ENCODE data around the gene ETFB. TPM values are rescaled to one million over a fixed set of nuclear protein-coding genes. Genes with fewer than 3 reads are reported as not detected.

ETFB gene
- total RNA-seq, 4 donors from 2014 or later = 56.7 to 69.7 (median 63.6) TPM

DNA sequence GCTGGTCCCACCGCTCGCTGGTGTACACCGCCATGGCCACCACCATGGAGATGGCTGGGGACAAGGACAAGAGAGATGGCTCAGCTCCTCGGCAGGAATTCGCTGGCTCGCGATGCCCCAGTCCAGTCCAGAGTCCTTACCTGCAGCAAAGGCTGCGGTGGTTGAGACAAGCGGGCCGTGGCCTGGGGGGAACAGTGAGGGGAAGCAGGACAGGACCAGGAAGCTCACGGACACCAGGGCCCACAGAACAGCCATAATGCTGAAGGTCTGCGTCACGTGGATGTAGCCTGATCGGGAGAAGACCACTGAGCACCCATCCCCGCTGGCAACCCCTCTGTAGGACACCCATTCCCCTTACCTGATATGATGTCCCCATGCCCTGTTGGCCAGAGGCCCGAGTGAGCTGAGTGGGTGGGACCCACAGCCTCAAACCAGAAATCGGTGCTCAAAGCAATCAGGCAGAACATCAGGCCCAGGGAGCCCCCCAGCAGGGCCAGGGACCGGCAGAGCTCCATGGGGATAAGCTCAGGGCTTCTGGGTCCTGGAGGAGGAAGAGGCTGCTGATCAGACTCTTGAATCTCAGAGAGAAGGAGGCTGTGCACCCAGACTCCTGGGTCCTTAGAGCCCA is 5.9 kb upstream of the ETFB start:
- H3K4me3 ChIP-seq = no peak overlapping the region
- H3K9me3 ChIP-seq = no peaks in the 10 kb centered on the region
- no peak for TF ChIP-seq EP300 (IDR thresholded peaks at IDR 0.05)
- TF ChIP-seq POLR2AphosphoS5 (IDR thresholded peaks at IDR 0.05) = no peak
- TF ChIP-seq, protein P1, sequence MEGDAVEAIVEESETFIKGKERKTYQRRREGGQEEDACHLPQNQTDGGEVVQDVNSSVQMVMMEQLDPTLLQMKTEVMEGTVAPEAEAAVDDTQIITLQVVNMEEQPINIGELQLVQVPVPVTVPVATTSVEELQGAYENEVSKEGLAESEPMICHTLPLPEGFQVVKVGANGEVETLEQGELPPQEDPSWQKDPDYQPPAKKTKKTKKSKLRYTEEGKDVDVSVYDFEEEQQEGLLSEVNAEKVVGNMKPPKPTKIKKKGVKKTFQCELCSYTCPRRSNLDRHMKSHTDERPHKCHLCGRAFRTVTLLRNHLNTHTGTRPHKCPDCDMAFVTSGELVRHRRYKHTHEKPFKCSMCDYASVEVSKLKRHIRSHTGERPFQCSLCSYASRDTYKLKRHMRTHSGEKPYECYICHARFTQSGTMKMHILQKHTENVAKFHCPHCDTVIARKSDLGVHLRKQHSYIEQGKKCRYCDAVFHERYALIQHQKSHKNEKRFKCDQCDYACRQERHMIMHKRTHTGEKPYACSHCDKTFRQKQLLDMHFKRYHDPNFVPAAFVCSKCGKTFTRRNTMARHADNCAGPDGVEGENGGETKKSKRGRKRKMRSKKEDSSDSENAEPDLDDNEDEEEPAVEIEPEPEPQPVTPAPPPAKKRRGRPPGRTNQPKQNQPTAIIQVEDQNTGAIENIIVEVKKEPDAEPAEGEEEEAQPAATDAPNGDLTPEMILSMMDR (IDR thresholded peaks at IDR 0.05) = no peak
- no peak for TF ChIP-seq POLR2A (IDR thresholded peaks at IDR 0.05)
- H3K27me3 ChIP-seq = no peaks in the 10 kb centered on the region
- 86% methylated on average over 14 of the region's 18 CpGs for WGBS
- H3K36me3 ChIP-seq = no peaks in the 10 kb centered on the region
- H3K27ac ChIP-seq = no peak overlapping the region
- no peak for DNase-seq (ENCODE audit: low spot score in 2 of 2)
- H3K4me1 ChIP-seq = peaks cover 9% of the 10 kb centered on the region

DNA sequence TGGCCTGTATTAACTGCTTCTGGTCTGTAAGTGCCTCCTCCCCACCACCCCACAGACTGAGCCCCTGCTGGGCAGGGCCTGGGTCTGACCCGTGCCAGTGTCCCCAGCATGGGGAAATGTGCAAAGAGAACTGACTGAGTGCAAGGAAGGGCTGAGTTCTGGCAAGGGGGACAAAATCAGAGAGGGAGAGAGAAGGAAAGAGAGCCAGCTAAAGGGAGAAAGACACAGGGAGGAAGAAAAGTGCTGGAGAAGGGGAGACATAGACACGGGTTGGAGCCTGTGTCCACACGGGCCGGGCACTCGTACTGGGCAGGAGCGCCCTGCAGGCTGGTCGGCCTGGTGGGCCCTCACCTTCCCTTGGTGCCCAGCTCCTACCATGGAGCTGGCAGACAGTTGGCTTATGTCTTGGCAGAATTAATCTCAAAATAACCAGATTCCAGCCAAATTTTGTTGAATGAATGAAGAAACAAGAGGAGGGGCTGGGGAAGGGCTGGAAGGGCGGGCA is 5.0 kb upstream of the ETFB start:
- TF ChIP-seq POLR2AphosphoS5 (IDR thresholded peaks at IDR 0.05) = no peak
- TF ChIP-seq, protein P1 (IDR thresholded peaks at IDR 0.05) = no peak
- no peak for TF ChIP-seq POLR2A (IDR thresholded peaks at IDR 0.05)
- no peak for TF ChIP-seq EP300 (IDR thresholded peaks at IDR 0.05)
- WGBS = 73% methylated on average over 8 of the region's 8 CpGs
- Histone ChIP-seq H3K27me3 (no peaks in the 10 kb centered on the region), H3K4me3 (no peak overlapping the region), H3K9me3 (no peaks in the 10 kb centered on the region), H3K27ac (no peak overlapping the region), H3K4me1 (peaks cover 14% of the 10 kb centered on the region), H3K36me3 (no peaks in the 10 kb centered on the region)
- no peak for DNase-seq (ENCODE audit: low spot score in 2 of 2)

DNA sequence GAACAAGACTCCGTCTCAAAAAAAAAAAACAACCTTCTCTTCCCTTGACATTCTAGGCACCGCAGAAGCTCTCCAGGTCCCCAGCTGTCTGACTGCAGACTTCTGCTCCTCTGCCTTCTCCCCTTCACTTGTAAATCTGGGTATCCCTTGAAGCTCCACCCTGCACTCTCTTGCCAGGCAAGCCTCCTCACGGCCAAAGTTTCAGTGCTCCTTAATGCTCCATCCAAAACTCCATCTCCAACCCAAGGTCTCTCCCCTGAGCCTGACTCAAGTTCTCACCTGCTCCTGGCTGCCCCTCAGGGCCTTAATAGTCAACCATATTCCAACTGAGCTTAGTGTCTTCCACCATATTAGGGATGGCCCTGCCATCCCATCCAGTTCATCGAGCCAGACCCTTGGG is 4.0 kb upstream of the ETFB start:
- 52% methylated on average over 4 of the region's 4 CpGs for WGBS
- no peak overlapping the region for H3K4me3 ChIP-seq
- H3K9me3 ChIP-seq = no peaks in the 10 kb centered on the region

DNA sequence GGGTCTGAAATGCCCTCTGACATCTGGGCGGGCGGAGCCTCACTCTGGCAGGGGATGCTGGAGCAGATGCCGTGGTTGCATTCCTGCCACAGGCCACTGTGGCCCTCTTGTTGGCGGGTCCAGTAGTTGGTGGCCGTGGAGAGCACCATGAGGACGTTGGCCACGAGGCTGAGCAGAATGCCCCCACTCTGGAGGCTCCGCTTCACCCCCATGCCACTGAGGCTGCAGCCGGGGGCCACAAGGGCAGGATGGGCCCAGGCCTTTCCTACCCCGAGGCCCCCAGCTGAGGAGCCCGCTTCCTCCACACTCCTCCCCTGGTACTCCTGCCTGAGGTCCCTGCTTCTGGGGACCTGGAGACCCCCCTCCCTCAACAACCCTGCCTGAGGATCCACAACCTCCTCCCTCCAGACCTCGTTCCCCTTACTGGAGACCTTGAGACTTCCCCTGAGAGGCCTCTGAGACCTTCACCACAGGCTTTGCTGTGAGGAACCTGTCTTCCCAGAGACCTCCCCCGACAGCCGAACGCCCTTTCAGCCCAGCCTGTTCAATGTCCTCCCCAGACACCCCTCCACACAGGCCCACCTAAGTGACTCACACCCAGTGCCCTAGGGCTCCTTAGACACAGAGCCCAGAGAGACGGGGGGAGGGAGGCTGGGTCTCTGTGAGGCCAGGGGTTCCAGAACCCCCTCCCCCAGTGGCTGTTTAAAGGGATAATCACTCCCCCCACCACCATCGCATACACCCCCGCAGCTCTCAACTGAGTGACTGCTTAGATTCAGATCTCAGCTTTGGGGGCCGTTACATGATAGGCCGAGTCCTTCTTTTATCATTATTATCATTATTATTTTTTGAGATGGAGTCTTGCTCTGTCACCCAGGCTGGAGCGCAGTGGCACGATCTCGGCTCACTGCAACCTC is 2.4 kb upstream of the ETFB start, which contains the start of gene CLDND2:
CLDND2 (minus strand) TSS at position 638 of the 917 bp plus-strand sequence; CDS start at position 212, 426 bp downstream.
- no peaks in the 10 kb centered on the region for H3K9me3 ChIP-seq
- TF ChIP-seq, protein P1 (IDR thresholded peaks at IDR 0.05) = no peak
- no peak for TF ChIP-seq EP300 (IDR thresholded peaks at IDR 0.05)
- no peak for TF ChIP-seq POLR2AphosphoS5 (IDR thresholded peaks at IDR 0.05)
- no peak for TF ChIP-seq POLR2A (IDR thresholded peaks at IDR 0.05)
- H3K36me3 ChIP-seq = no peaks in the 10 kb centered on the region
- H3K27me3 ChIP-seq = no peaks in the 10 kb centered on the region
- 72% methylated on average over 17 of the region's 23 CpGs for WGBS
- H3K4me3 ChIP-seq = peak within 1 kb of the TSS; percentile 81
- DNase-seq (ENCODE audit: low spot score in 2 of 2) = no peak
- peak within 1 kb of the TSS; percentile 93 for H3K27ac ChIP-seq
- peaks cover 36% of the 10 kb centered on the region for H3K4me1 ChIP-seq

More for the DNA sequence above, 4.0 kb upstream of the ETFB start:
- no peaks in the 10 kb centered on the region for H3K27me3 ChIP-seq
- H3K27ac ChIP-seq = no peak overlapping the region
- TF ChIP-seq POLR2A (IDR thresholded peaks at IDR 0.05) = no peak
- no peak for TF ChIP-seq POLR2AphosphoS5 (IDR thresholded peaks at IDR 0.05)
- no peak for TF ChIP-seq EP300 (IDR thresholded peaks at IDR 0.05)
- TF ChIP-seq, protein P1 (IDR thresholded peaks at IDR 0.05) = no peak
- H3K36me3 ChIP-seq = no peaks in the 10 kb centered on the region
- peaks cover 20% of the 10 kb centered on the region for H3K4me1 ChIP-seq
- DNase-seq (ENCODE audit: low spot score in 2 of 2) = no peak
